NCI-H2107 treated with DMSO at 0.1 percent for 48 hours (cell line): ENCODE measurements around the gene HPS5.
A peak's percentile ranks its signal among the peaks of the same experiment; 100 is the strongest.

Experiments
- DNase-seq: peaks from one replicate; lab custom pipeline; 2025; ENCODE audit not compliant: unreplicated experiment; lab: John Stamatoyannopoulos, UW

Gene HPS5

GRCh38 chr11:18321578-18321968 is 367 bp downstream of the HPS5 start:
- peak; percentile 41 for DNase-seq

GRCh38 chr11:18320617-18321016 is 1.3 kb downstream of the HPS5 start:
- no peak for DNase-seq

- DNase-seq = no peak
Observed at GRCh38 chr11:18319914-18320313, 2.0 kb downstream of the HPS5 start.

- no peak for DNase-seq
Observed at GRCh38 chr11:18317551-18317950, 4.4 kb downstream of the HPS5 start.

- DNase-seq = no peak
Observed at GRCh38 chr11:18315893-18316292, 6.0 kb downstream of the HPS5 start.

GRCh38 chr11:18314784-18315523 is 7.0 kb downstream of the HPS5 start:
- no peak for DNase-seq

GRCh38 chr11:18313965-18314763 is 7.8 kb downstream of the HPS5 start:
- no peak for DNase-seq

GRCh38 chr11:18312663-18313420 is 9.1 kb downstream of the HPS5 start:
- DNase-seq = no peak

GRCh38 chr11:18312012-18312411 is 9.9 kb downstream of the HPS5 start:
- DNase-seq = no peak

- no peak for DNase-seq
Observed at GRCh38 chr11:18310800-18311340, 11.1 kb downstream of the HPS5 start.

GRCh38 chr11:18309691-18310090 is 12.2 kb downstream of the HPS5 start:
- no peak for DNase-seq

GRCh38 chr11:18308242-18308641 is 13.7 kb downstream of the HPS5 start:
- DNase-seq = no peak

GRCh38 chr11:18307461-18308139 is 14.3 kb downstream of the HPS5 start:
- DNase-seq = no peak

- DNase-seq = no peak
Observed at GRCh38 chr11:18304745-18305144, 17.2 kb downstream of the HPS5 start.

- no peak for DNase-seq
Observed at GRCh38 chr11:18299721-18300120, 22.2 kb downstream of the HPS5 start.

GRCh38 chr11:18295316-18295715 is 26.6 kb downstream of the HPS5 start:
- no peak for DNase-seq

GRCh38 chr11:18294862-18295261 is 27.1 kb downstream of the HPS5 start:
- DNase-seq = no peak

- no peak for DNase-seq
Observed at GRCh38 chr11:18288911-18289310, 33.0 kb downstream of the HPS5 start.

GRCh38 chr11:18285841-18286240 is 36.1 kb downstream of the HPS5 start:
- no peak for DNase-seq

GRCh38 chr11:18282626-18283025 is 39.3 kb downstream of the HPS5 start:
- DNase-seq = no peak
